ENCODE data around the gene ASB15.
"Not testable (repeated sequence)": the region's sequence is repeated elsewhere in the genome, so short reads cannot be mapped to it uniquely, and the experiment has no call there.

Gene ASB15

DNA sequence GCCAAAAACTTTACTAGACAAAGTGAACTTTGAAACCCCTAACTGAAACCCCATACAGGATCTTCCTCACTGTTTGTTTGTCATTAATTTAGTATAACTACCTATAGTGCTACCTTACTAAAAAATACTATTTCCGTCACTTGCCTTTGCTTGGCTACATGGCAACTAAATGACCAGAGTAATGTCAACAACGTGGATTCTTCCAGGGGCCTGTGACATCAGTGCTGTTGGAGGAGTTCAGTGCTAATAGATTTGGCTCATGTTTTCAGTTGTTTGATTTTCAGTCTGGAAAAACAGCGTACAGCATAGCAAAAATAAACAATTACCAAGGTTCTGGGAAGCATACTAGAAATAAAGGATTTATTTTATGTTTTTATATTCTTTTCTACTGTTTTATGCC lies 3.0 kb upstream of the ASB15 start:
- no peak for DNase-seq (ENCODE audit: low spot score)

DNA sequence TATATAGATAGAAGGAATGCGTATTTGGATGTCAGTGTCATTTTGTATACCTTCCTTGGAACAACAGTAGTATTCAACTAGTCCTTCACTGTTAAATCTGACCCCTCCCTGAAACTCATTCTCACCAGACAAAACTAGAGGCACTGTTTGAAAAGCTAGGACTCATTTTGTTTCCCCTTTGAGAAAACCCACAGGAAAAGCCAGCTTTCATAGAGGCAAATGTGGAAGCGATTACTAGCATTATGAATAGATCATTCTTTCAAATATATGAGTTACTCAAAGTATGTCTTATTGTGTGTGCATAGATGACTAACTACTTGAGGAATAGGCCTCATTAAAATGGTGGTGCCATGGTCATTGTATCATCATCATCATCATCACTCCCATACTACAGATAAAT lies 1.9 kb upstream of the ASB15 start:
- no peak for DNase-seq (ENCODE audit: low spot score)

DNA sequence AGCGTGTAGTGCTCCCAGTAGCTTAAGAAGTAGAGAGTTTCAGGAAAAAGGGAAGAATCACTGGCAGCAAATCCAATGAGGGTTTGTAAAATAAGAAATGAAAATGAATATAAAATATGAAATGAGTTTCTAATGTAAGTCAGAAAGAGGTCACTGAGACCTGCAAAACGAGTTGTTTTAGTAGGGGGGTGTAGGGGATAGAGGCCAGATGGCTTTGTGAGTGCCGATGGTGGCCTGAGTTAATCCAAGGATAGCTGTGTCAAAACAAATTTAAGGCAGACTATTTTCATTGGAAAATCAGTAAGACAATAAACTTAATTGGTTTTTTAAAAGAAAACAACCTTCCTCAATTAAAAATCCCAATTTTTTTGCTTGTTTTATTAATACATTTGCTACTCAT lies 745 bp upstream of the ASB15 start:
- DNase-seq (ENCODE audit: low spot score), result no peak

DNA sequence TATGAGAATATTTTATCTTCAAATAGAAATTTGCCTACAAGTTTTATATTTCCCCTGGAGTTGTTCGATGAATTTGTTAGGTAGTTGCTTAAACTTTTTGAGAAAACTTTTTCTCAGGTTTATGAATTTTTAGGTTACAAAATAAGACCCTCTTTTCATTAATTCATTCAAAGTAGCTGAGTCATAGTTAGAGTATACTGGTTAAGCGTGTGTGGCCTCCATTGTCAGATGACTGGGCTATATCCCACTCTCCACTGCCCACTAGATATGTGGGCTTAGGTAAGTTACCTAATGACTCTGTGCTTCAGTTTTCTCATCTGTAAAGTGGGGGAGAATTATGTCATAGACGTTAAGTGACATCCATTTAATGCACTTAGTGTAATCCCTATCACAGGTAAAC lies 1.0 kb downstream of the ASB15 start:
- no peak for DNase-seq (ENCODE audit: low spot score)

DNA sequence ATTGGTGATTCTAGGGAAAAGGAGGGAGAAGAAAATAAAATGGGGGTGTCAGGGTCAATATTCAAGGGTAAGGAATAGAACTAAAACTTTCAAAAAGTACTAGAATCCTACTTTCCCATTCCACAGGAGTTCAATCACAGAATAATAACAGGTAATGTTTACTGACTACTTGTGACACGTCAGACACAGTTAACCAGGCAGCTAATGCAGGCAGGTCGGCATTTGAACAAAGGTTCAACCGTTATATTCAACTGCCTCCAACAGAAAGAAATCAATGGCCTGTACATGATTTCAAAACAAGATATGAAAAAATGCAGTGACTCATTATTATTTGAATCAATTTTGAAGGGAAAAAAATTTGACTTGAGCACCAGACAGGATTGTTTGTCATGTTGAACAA lies 3.1 kb downstream of the ASB15 start:
- no peak for DNase-seq (ENCODE audit: low spot score)

DNA sequence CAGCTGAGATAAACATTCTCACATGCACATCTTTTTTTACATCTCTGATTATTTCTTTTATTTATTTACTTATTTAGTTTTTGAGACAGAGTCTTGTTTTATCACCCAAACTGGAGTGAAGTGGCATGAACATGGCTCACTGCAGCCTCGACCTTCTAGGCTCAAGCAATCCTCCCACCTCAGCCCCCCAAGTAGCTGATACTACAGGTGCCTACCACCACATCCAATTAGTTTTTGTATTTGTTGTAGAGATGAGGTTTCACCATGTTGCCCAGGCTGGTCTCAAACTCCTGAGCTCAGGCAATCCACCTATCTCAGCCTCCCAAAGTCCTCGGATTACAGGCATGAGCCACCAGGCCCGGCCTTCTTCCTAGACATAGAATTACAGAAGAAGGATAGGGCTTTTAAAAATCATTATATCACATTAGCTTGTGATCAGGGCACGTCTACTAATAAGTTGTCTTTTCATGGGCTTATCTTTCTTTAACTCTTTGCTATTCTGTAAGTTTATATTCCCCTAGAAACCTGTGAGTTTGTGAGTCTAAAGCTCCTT lies 5.9 kb downstream of the ASB15 start:
- DNase-seq (ENCODE audit: low spot score), result no peak

DNA sequence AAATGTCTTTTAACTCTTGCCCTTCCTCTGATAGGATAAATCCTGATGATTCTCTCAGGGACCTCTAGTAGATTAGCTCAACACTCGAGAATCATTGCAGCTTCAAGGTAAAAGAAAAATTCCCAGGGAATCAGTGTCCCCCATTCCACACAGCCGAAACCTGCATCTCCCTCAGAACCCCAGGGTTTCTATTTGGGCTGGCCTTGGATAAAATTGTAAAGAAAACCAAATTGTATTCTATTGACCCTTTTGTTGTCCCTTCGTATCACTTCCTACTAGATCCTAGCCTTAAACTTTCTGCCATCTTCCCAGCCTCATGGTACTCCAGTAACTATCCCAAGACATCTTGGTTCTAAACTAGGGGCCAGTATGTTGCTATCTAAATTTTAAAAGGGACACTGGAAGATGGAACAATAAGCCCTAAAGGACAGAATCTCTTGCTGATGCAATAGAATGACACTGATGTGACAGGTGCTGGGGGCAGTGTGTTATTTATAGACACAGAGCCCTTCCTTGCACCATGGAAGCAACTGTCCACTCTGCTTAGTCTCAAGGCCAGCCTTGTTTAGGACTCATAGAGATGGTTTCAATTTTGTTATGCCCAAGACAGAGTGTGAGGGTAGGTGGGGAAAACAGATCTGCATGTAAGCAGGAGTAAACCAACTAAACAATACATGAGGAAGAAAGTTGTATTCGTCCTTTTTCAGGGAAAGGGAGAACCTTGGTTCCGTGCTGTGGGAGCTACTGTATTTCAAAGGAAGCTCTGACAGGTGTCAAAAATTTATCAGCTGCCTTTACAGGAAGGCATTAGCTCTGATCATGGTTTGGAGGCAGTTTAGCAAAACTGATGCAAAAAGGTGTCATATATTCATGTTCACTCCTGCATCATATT lies 7.6 kb downstream of the ASB15 start:
- no peak for DNase-seq (ENCODE audit: low spot score)

DNA sequence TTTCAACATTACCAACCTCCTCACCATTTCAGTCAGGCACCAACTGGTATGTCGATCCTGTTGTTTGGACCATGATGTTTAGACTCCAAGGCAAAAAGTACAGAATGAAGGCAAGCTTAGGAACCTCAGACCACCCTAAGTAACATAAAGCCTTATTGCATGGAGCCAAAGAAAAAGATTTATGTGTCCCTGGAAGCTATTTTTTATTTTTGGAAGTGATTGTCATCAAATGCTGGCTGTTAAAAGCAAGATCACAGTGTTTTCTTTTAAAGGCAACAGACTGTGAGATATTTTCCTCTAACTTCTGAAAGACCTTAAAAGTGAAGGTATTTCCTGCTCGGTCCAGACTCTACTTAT lies 8.2 kb downstream of the ASB15 start:
- DNase-seq (ENCODE audit: low spot score), result no peak

DNA sequence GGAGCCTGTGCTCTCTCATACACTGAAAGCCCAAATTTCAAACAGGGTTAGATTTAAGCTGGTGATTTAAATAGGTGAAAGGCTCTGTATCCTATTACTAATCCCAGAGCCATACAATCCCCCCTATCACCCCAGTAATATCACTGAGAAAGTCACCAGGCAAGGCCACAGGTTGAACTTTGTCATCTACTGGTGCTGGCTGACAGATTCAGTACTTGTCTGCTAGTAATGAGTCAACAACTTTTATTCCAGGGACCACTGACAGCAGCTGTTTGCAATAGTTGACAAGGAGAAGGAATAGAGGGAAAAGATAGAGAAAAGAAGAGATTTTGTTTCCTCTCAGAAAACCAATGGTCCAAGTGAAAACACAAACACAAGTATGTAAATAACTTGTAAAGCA lies 10.4 kb downstream of the ASB15 start:
- DNase-seq (ENCODE audit: low spot score), result no peak

DNA sequence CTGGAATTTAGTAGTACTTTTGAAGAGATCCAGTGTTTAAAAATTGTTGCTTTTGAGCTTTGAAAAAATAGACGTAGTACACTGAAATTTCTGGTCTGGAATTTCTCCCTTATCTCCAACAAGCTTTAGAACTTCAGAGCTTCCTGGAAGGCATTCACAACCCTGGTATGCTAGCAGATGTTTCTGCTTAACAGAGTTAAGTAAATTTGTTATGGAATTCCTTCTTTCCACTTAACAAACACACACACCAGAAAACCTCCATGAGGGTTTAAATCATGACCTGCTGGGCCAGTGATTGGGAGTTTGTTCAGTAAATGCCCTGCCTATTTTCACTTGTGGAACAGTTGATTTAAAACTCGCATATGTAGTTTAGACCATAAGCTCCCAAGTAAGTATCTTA lies 13.7 kb downstream of the ASB15 start:
- no peak for DNase-seq (ENCODE audit: low spot score)

DNA sequence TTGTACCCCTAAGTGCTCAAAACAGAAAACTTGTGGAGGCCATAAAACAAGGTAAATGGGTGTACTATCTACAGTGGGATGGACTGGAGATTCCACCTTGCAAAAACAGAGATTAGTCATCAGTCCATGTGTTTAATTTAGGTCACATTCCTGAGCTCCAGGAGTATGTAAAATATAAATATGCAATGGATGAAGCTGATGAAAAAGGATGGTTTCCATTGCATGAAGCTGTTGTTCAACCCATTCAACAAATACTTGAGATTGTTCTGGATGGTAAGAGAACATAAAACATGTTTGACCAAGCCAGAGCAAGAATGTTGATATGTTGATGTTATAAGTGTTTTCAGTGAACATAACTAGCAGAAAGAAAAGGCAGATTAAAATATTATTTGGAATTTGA lies 14.6 kb downstream of the ASB15 start:
- DNase-seq (ENCODE audit: low spot score), result no peak

DNA sequence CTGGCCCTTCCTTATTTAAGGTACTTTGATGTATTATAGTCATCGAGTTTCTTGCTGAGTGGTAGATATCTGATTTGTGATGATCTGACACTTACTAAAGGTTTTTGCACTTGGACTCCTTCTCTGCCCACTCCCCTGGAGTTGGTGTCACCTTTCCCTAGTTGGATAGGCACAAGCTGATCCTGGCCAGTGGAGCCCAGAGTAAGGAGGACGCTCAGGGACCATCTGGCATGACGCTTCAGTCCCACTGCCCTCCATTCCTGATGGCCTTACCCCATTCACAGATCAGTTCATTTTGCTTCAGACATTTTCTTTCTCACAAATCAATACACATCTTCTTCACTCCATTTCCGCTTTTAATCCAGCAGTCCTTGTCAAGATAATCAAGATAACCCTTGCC lies 20.1 kb downstream of the ASB15 start:
- DNase-seq (ENCODE audit: low spot score), result no peak

DNA sequence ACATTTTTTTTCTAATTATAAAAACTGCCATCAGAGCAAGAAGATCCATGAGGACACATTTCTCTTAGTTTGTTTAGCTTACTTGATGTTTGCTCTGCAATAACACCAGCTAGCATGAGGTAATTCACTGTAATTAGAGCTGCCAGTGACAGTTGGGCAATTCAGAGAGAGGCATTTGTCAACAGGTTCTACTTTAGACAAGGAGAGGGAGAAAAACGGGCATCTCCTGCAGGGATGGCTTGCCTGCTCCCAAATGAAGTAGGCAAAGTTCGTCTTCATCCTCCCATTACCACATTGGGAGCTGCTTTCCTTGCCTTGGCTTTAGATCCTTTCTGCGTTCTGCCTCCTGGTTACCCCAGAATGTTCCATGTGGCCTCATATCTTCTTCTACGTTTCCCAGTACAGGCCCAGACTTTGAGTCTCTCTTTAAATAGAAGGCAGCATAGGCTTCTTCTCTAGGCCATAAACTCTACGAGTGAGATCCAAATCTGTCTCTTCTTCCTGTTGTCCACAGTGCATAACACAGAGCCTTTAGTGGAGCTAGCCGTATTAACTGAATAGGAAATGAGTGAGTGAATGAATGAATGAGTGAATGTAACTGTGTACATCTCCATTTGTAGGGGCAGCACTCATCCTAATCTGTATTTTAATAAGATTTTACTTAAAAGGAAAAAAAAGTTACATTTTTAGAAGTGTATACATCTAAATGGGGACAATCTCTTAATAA lies 21.2 kb downstream of the ASB15 start:
- DNase-seq (ENCODE audit: low spot score), result no peak

DNA sequence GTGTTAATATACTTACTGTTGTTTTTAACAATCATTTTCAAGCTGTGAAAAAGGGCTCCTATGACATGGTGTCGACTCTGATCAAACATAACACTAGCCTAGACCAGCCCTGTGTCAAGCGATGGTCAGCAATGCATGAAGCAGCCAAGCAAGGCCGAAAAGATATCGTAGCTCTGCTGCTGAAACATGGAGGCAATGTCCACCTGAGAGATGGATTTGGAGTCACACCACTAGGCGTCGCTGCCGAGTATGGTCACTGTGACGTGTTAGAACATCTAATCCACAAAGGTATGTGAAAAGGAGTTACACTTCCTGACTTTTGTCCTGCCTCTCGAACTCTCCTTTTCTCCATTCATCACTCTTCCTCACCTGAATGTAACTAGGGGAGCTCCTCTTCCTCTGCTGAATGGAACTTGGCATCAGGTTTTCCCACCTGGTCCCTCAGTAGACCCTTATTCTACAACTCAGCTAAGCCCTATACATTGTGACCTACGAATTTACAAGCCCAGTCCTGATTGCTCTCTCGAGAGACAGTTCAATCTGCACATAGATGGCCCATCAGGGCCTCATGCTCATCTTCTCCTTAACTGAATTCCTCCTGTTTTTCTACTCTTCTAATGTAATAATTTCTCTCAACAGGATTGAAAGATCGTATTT lies 23.0 kb downstream of the ASB15 start:
- DNase-seq (ENCODE audit: low spot score), result peak; percentile 25

DNA sequence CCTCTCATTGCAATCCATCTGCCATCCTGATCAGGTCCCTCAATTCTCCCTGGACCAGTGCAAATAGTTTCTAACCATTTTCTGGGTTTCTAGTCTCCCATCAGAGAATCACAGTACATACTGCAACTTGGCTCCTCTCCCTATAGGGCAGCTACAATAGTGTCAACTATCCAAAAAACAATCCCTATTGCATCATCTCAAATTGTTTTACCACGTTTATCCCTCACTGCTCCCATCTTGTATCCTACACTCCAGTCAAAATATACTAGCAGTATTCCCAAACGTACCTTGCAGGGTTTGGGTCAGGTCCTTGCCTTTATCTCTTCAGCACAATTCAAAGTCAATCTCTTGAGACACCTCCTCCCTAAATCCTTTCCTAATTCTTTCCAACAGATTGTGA lies 23.6 kb downstream of the ASB15 start:
- no peak for DNase-seq (ENCODE audit: low spot score)

DNA sequence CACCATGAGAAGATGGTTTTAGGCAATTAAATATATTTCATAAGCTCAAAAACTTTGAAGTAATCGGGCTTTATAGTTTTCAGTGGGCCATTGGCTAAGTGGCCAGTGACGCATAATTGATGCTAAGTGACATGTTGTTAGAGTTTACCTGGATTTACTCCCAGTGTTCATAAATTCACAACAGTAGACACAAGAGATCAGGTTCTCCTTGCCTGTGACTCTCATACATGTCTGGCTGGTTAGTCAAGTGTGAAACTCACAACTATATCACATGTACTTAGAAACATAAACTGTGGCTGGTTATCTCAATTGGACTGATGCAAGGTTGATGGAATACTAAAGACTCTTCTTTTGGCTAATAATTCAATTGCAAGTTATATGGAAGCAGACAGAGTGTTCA lies 26.2 kb downstream of the ASB15 start:
- no peak for DNase-seq (ENCODE audit: low spot score)

DNA sequence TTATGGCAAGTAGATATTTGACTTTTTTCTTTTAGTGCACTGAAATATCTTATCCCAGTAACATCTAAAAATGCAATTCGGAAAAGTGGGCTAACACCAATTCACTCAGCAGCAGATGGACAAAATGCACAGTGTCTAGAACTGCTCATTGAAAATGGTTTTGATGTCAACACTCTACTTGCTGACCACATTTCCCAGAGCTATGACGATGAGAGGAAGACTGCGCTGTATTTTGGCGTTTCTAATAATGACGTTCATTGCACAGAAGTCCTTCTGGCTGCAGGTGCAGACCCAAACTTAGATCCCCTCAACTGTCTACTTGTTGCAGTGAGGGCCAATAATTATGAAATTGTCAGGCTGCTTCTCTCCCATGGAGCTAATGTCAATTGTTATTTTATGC lies 27.2 kb downstream of the ASB15 start:
- no peak for DNase-seq (ENCODE audit: low spot score)

DNA sequence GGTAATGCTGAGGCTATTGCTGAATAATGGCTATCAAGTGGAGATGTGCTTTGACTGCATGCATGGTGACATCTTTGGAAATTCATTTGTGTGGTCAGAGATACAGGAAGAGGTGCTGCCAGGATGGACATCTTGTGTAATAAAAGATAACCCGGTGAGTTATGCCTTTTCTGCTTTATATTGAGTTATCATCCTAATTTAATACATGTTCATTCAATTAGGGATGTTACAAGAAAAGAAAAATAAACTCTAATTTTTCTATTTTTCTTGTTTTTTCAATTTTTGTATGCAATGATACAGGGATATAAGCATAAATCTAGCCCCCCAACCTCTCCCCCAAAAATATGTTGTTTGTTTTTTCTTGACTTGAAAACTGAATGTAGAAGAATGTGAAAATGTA lies 27.7 kb downstream of the ASB15 start:
- no peak for DNase-seq (ENCODE audit: low spot score)

DNA sequence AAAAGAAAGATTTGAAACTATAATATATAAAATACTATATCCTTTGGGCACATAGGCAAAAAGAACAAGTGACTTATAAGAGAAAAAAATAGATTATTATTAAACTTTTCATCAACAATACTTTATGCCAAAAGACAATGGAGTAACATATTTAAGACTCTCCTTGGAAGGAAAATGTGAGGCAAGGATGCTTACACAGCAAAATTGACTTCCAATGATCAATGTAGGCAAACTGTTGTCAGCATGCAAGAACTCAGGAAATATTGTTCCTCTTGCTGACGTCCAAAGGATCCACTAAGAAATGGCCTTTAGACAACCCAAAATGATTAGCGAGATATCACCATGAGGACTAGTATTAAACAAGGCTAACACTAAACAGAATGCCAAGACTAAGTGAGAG lies 31.2 kb downstream of the ASB15 start:
- no peak for DNase-seq (ENCODE audit: low spot score)

DNA sequence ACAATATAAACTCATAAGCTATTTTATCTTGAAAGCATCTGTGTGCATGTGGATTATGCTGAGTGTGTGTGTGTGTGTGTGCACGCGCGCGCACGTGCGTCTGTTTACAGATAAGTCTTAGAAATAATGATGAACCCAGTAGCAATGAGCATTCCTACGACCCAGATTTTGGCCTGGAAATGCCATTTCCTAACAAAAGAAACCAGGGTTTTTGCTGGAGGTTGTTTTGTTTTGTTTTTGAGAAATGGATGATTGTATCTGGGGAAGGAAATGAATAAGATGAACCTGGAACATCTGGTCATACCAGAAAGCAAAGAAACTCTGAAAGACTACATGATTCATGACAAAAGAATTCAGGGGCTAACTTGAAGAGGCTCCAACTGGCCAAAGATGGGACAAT lies 31.9 kb downstream of the ASB15 start:
- no peak for DNase-seq (ENCODE audit: low spot score)

DNA sequence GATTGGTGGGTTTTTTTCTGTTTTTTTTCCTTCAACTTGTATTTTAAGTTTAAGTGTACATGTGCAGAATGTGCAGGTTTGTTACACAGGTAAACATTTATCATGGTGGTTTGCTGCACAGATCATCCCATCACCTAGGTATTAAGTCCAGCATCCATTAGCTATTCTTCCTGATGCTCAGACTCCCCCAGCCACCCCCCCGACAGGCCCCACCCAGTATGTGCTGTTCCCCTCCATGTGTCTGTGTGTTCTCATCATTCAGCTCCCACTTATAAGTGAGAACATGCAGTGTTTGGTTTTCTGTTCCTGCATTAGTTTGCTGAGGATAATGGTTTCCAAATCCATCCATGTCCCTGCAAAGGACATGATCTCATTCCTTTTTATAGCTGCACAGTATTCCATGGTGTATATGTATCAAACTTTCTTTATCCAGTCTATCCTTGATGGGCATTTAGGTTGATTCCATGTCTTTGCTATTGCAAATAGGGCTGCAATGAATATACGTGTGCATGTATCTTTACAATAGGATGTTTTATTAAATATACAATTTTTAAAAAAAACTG lies 32.5 kb downstream of the ASB15 start:
- not testable (repeated sequence) for DNase-seq (ENCODE audit: low spot score)

DNA sequence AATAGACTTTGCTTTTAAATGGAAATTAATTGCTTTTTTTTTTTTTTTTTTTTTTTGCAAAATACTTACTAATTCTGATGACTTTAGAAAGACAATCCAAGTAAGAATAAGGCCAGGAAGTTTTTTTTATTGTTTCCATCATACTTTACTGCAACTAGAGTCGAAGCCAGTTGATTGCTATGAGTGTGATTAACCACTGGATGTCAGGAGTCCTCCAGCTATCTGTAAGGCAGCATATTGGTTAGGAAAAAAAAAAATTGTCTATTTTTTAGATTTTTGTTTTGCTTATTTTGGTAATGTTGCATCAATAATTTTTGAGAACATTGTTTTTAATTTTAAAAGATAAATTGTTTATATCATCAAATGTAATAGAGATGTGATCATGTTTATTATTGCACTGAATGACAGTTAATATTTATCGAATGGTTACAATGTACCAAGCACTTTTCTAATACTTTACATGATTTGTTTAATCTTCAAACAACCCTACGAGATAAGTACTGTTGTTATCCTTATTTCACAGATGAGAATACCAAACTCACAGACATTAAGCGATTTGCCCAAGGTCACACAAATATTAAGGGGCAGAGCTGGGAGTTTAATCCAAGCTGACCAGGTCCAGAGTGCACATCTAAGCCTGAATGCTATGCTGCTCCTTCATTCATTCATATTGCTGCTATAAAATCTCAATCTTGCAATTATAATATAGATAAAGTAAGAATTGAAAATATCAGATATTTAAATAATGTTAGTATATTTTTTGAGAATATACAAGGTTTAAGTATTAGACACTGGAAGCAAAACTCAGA lies 34.1 kb downstream of the ASB15 start:
- DNase-seq (ENCODE audit: low spot score), result peak; percentile 25
